Skin of body (tissue), 2 donors: Measurements from ENCODE around the gene ZNF407. TPM values are rescaled to one million over a fixed set of nuclear protein-coding genes. Genes with fewer than 3 reads are reported as not detected.
"Not testable (repeated sequence)": the region's sequence is repeated elsewhere in the genome, so short reads cannot be mapped to it uniquely, and the experiment has no call there.

Experiments used
- DNase-seq: peaks from one replicate; lab custom pipeline; 2025; lab: John Stamatoyannopoulos, UW
- total RNA-seq: library from RNA; depleted of rRNA; stranded (reverse); fragments of >200 nt; gene quantifications from one replicate; pipeline ENCODE4 v1.2.3, GENCODE V29; 2014

ZNF407 gene
- total RNA-seq, 1 donor from 2014 or later = 21.6 TPM

- no peak for DNase-seq
Measured at GRCh38 chr18:74963820-74964446, 366.3 kb downstream of the ZNF407 start.

- no peak for DNase-seq
Measured at GRCh38 chr18:74965682-74966081, 368.0 kb downstream of the ZNF407 start.

- DNase-seq = no peak
Measured at GRCh38 chr18:74967438-74967837, 369.8 kb downstream of the ZNF407 start.

- DNase-seq = no peak
Measured at GRCh38 chr18:74967979-74968378, 370.3 kb downstream of the ZNF407 start.

- DNase-seq = not testable (repeated sequence)
Measured at GRCh38 chr18:74971358-74971757, 373.7 kb downstream of the ZNF407 start.

GRCh38 chr18:74971776-74972175, 374.1 kb downstream of the ZNF407 start:
- not testable (repeated sequence) for DNase-seq

GRCh38 chr18:74972354-74972753, 374.7 kb downstream of the ZNF407 start:
- no peak for DNase-seq

GRCh38 chr18:74975001-74975400, 377.3 kb downstream of the ZNF407 start:
- no peak for DNase-seq

- no peak for DNase-seq
Measured at GRCh38 chr18:74976331-74976909, 378.8 kb downstream of the ZNF407 start.

GRCh38 chr18:74977041-74977440, 379.4 kb downstream of the ZNF407 start:
- no peak for DNase-seq

- DNase-seq = no peak
Measured at GRCh38 chr18:74980669-74981068, 383.0 kb downstream of the ZNF407 start.

GRCh38 chr18:74981476-74981875, 383.8 kb downstream of the ZNF407 start:
- DNase-seq = no peak

- DNase-seq = no peak
Measured at GRCh38 chr18:74982946-74983635, 385.4 kb downstream of the ZNF407 start.

- DNase-seq = no peak
Measured at GRCh38 chr18:74989134-74989533, 391.5 kb downstream of the ZNF407 start.

GRCh38 chr18:74990563-74991081, 393.0 kb downstream of the ZNF407 start:
- no peak for DNase-seq

GRCh38 chr18:74994502-74995418, 397.1 kb downstream of the ZNF407 start:
- no peak for DNase-seq

- no peak for DNase-seq
Measured at GRCh38 chr18:74995419-74995736, 397.7 kb downstream of the ZNF407 start.

GRCh38 chr18:74996055-74996454, 398.4 kb downstream of the ZNF407 start:
- no peak for DNase-seq

- DNase-seq = no peak
Measured at GRCh38 chr18:74996996-74997395, 399.3 kb downstream of the ZNF407 start.

- DNase-seq = no peak
Measured at GRCh38 chr18:75000920-75001319, 403.2 kb downstream of the ZNF407 start.

- no peak for DNase-seq
Measured at GRCh38 chr18:75003039-75003438, 405.4 kb downstream of the ZNF407 start.
